Spleen (tissue), 7 donors: ENCODE results near the gene GPR141.

Experiments used
- POLR2A ChIP-seq, 3 donors: fragments of 450-650 bp; IDR thresholded peaks; one replicate each; pipeline ENCODE4 v1.5.1; 2017; ENCODE audit warnings: antibody characterized with exemption in 3 of 3, mild to moderate bottlenecking in 1 of 3
- TF ChIP-seq, protein P1 (sequence below), 11 experiments: fragments of 200-600 bp in 7 of 11; fragments of 450-650 bp in 4 of 11; sonication (generic) in 4 of 11; IDR thresholded peaks in 8 of 11; conservative IDR thresholded peaks in 3 of 11; 1 replicate in 7 of 11; 2 replicates in 4 of 11; pipeline versions ENCODE4 v1.4.0 to v1.8.0; 2016 to 2021; ENCODE audit warnings: antibody characterized with exemption in 11 of 11, inconsistent platforms in 4 of 11, mild to moderate bottlenecking in 1 of 11
- donor health status: DM: no; HTN: no; CAD: no; lungs with moderate emphysema.
- donor health status: DM: no; HTN: no; CAD: no.
- donor health status: DM: no; HTN: no; CAD: no.

DNA sequence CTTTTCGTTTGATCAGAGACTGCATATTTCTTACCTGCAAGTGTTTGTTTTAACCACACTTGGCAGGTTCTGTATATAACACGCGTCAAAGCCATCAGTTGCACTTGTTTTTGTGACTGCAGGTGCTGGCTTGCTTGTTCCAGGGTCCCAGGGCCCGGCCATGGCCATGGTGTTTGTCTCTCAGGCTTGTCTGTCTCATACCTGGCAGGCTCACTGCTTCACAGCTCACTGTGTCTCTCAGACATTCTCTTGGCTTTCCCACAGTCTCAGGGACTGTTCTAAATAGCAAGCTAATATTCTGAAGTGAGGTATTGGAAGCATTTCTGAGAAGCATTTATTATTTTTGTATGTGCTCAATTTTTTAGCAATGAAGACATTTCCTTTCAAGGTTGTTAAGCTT, 46.9 kb downstream of the GPR141 start:
- TF ChIP-seq, protein P1, sequence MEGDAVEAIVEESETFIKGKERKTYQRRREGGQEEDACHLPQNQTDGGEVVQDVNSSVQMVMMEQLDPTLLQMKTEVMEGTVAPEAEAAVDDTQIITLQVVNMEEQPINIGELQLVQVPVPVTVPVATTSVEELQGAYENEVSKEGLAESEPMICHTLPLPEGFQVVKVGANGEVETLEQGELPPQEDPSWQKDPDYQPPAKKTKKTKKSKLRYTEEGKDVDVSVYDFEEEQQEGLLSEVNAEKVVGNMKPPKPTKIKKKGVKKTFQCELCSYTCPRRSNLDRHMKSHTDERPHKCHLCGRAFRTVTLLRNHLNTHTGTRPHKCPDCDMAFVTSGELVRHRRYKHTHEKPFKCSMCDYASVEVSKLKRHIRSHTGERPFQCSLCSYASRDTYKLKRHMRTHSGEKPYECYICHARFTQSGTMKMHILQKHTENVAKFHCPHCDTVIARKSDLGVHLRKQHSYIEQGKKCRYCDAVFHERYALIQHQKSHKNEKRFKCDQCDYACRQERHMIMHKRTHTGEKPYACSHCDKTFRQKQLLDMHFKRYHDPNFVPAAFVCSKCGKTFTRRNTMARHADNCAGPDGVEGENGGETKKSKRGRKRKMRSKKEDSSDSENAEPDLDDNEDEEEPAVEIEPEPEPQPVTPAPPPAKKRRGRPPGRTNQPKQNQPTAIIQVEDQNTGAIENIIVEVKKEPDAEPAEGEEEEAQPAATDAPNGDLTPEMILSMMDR (IDR thresholded peaks at IDR 0.05 in 8 of 11, conservative IDR thresholded peaks at IDR 0.05 in 3 of 11) = no peak
- TF ChIP-seq POLR2A (IDR thresholded peaks at IDR 0.05) = no peak
